ENCODE data around the gene PCNX1. TPM values are rescaled to one million over a fixed set of nuclear protein-coding genes. Genes with fewer than 3 reads are reported as not detected.

PCNX1 gene
- total RNA-seq, 1 experiment from 2014 or later, result 48.0 TPM

DNA sequence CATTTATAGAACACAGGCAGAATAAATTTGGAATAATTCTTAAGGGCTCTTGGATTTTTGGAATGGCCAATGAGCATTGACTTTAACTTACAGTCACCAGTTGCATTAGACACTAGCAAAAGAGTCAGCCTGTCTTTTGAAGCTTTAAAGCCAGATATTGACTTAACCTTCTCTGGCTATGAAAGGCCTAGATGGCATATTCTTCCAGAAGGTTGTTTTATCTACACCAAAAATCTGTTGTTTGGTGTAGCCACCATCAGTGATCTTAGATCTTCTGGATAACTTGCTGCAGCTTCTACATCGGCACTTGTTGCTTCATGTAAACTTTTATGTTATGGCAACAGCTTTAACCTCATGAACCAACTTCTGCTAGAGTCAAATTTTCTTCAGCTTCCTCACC, 10.4 kb downstream of the PCNX1 start:
- no peak overlapping the region for H4K91ac ChIP-seq (ENCODE audit: insufficient read length, low read depth, low read length)
- H3K4me1 ChIP-seq (ENCODE audit: insufficient read depth, low read length), result no peaks in the 10 kb centered on the region
- Mint-ChIP-seq H3K9me3 (no peaks in the 10 kb centered on the region), H3K27ac (no peak overlapping the region), H3K4me1 (peaks cover 19 to 21% of the 10 kb centered on the region in 2 experiments), H3K27me3 (ENCODE audit: low read depth) (no peaks in the 10 kb centered on the region), H3K36me3 (ENCODE audit: insufficient read depth in 1 of 3, low read depth in 3 of 3) (peaks cover 9 to 14% (median 14%) of the 10 kb centered on the region in 3 experiments; a peak in 6 of 7 replicates), H3K4me3 (no peak overlapping the region)
- no peak overlapping the region for H3K14ac ChIP-seq (ENCODE audit: insufficient read depth, low read length)
- no peaks in the 10 kb centered on the region for H3K23me2 ChIP-seq (ENCODE audit: insufficient read length, low read depth, low read length, poor library complexity, severe bottlenecking)
- H2BK20ac ChIP-seq (ENCODE audit: low read depth, low read length, poor library complexity, severe bottlenecking), result no peak overlapping the region
- no peak overlapping the region for H4K5ac ChIP-seq (ENCODE audit: insufficient read length, low read depth, low read length)
- H3K9ac ChIP-seq (ENCODE audit: extremely low read depth, insufficient read length, low read length), result no peak overlapping the region
- peaks cover 14% of the 10 kb centered on the region for H3K79me1 ChIP-seq (ENCODE audit: insufficient read depth, low read depth, low read length, poor library complexity, severe bottlenecking)
- H2AK5ac ChIP-seq (ENCODE audit: insufficient read length, low read length), result no peak overlapping the region
- H4K8ac ChIP-seq (replicated peaks; ENCODE audit: insufficient read length, low read depth, low read length), result no peak overlapping the region
- no peak overlapping the region for H2BK15ac ChIP-seq (ENCODE audit: low read depth, low read length)
- no peak overlapping the region for H3K56ac ChIP-seq (ENCODE audit: insufficient read length, low read depth, low read length)
- H3K27me3 ChIP-seq (ENCODE audit: insufficient read depth, low read length), result no peaks in the 10 kb centered on the region
- H3T11ph ChIP-seq (ENCODE audit: low read length), result no peak overlapping the region
- TF ChIP-seq CTCF (conservative IDR thresholded peaks at IDR 0.05), result no peak
- no CpG with 5 or more reads among the region's 1 CpG for WGBS (ENCODE audit: extremely low coverage, insufficient read length, low lambda C conversion rate)
- no peak overlapping the region for H3K23ac ChIP-seq (ENCODE audit: insufficient read length, low read depth, low read length)
- H3K27ac ChIP-seq (ENCODE audit: insufficient read length, low read depth, low read length), result no peak overlapping the region
- H2BK120ac ChIP-seq (ENCODE audit: low read depth, low read length, poor library complexity, severe bottlenecking), result no peak overlapping the region
- H4K20me1 ChIP-seq (ENCODE audit: control insufficient read depth, insufficient read depth, insufficient read length), result no peaks in the 10 kb centered on the region
- H3K4me2 ChIP-seq (ENCODE audit: insufficient read depth, insufficient read length, low read length), result no peak overlapping the region
- H2BK5ac ChIP-seq (ENCODE audit: insufficient read length, low read length), result no peak overlapping the region
- H2BK12ac ChIP-seq (ENCODE audit: insufficient read length, low read depth, low read length), result no peak overlapping the region
- H3K18ac ChIP-seq (ENCODE audit: insufficient read length, low read depth, low read length), result no peak overlapping the region
- no peak for DNase-seq
- H3K9me3 ChIP-seq (ENCODE audit: control insufficient read depth, low read depth, low read length), result no peaks in the 10 kb centered on the region
- H3K4ac ChIP-seq (ENCODE audit: low read depth, low read length), result no peak overlapping the region
- H2AFZ ChIP-seq (ENCODE audit: low read length), result no peak overlapping the region
- peaks cover 42% of the 10 kb centered on the region; the same call in 1 of the 2 replicates for H3K79me2 ChIP-seq (ENCODE audit: insufficient read depth, low read length)

All from H9 (cell line).